Measurements from ENCODE around the gene COL8A2.

GRCh38 chr1:36163426-36163825 is 38.4 kb upstream of the COL8A2 start:
- no peak for TF ChIP-seq CTCF (IDR thresholded peaks at IDR 0.05; ENCODE audit: insufficient read depth, low read length)
- no peak for TF ChIP-seq POLR2AphosphoS5 (IDR thresholded peaks at IDR 0.05; ENCODE audit: low read depth)
- no peak for TF ChIP-seq REST (IDR thresholded peaks at IDR 0.05; ENCODE audit: insufficient replicate concordance, low read depth)
